ENCODE measurements around the gene DDX28.

- TF ChIP-seq, protein P1, sequence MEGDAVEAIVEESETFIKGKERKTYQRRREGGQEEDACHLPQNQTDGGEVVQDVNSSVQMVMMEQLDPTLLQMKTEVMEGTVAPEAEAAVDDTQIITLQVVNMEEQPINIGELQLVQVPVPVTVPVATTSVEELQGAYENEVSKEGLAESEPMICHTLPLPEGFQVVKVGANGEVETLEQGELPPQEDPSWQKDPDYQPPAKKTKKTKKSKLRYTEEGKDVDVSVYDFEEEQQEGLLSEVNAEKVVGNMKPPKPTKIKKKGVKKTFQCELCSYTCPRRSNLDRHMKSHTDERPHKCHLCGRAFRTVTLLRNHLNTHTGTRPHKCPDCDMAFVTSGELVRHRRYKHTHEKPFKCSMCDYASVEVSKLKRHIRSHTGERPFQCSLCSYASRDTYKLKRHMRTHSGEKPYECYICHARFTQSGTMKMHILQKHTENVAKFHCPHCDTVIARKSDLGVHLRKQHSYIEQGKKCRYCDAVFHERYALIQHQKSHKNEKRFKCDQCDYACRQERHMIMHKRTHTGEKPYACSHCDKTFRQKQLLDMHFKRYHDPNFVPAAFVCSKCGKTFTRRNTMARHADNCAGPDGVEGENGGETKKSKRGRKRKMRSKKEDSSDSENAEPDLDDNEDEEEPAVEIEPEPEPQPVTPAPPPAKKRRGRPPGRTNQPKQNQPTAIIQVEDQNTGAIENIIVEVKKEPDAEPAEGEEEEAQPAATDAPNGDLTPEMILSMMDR (conservative IDR thresholded peaks at IDR 0.05; ENCODE audit: low read depth, low read length): no peak
- no peak for TF ChIP-seq EZH2 (IDR thresholded peaks at IDR 0.05; ENCODE audit: low read length, unreplicated experiment)
Observed at GRCh38 chr16:68022728-68023537, at the start of gene DDX28, which contains the start of gene DUS2.
